ENCODE data around the gene TRIM72.
"Not testable (repeated sequence)": the region's sequence is repeated elsewhere in the genome, so short reads cannot be mapped to it uniquely, and the experiment has no call there.

TRIM72 gene

GRCh38 chr16:31269541-31269940 lies 55.6 kb downstream of the TRIM72 start:
- Histone ChIP-seq H3K9ac (ENCODE audit: low read depth, low read length, poor library complexity, severe bottlenecking) (no peak overlapping the region), H3K4me2 (ENCODE audit: low read depth, low read length, poor library complexity, severe bottlenecking) (no peak overlapping the region), H3K4me3 (ENCODE audit: low read length, poor library complexity, severe bottlenecking) (no peak overlapping the region), H2AFZ (ENCODE audit: low read length) (no peak overlapping the region), H3K27me3 (ENCODE audit: insufficient read depth, low read length, poor library complexity, severe bottlenecking) (no peaks in the 10 kb centered on the region), H3K9me3 (ENCODE audit: insufficient read depth, low read depth, low read length) (no peaks in the 10 kb centered on the region), H3K4me1 (ENCODE audit: insufficient read depth, low read length, poor library complexity, severe bottlenecking) (no peaks in the 10 kb centered on the region), H3K36me3 (ENCODE audit: insufficient read depth, low read length) (no peaks in the 10 kb centered on the region), H3K79me2 (ENCODE audit: insufficient read depth, low read length) (no peaks in the 10 kb centered on the region), H3F3A (ENCODE audit: low read depth) (no peaks in the 10 kb centered on the region), H4K20me1 (ENCODE audit: insufficient read depth, low read length, poor library complexity, severe bottlenecking) (no peaks in the 10 kb centered on the region), H3K9me2 (replicated peaks; ENCODE audit: low read depth, low read length) (no peaks in the 10 kb centered on the region)
- TF ChIP-seq, protein P1, sequence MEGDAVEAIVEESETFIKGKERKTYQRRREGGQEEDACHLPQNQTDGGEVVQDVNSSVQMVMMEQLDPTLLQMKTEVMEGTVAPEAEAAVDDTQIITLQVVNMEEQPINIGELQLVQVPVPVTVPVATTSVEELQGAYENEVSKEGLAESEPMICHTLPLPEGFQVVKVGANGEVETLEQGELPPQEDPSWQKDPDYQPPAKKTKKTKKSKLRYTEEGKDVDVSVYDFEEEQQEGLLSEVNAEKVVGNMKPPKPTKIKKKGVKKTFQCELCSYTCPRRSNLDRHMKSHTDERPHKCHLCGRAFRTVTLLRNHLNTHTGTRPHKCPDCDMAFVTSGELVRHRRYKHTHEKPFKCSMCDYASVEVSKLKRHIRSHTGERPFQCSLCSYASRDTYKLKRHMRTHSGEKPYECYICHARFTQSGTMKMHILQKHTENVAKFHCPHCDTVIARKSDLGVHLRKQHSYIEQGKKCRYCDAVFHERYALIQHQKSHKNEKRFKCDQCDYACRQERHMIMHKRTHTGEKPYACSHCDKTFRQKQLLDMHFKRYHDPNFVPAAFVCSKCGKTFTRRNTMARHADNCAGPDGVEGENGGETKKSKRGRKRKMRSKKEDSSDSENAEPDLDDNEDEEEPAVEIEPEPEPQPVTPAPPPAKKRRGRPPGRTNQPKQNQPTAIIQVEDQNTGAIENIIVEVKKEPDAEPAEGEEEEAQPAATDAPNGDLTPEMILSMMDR (conservative IDR thresholded peaks at IDR 0.05; ENCODE audit: low read length): no peak
- no peak for TF ChIP-seq EZH2phosphoT487 (IDR thresholded peaks at IDR 0.05; ENCODE audit: borderline replicate concordance)

GRCh38 chr16:31269973-31270372 lies 56.1 kb downstream of the TRIM72 start:
- H3K36me3 ChIP-seq (ENCODE audit: insufficient read depth, low read length): not testable (repeated sequence)

GRCh38 chr16:31270795-31271194 lies 56.9 kb downstream of the TRIM72 start:
- Histone ChIP-seq H3K79me2 (ENCODE audit: insufficient read depth, low read length) (no peaks in the 10 kb centered on the region), H3K9me3 (ENCODE audit: insufficient read depth, low read depth, low read length) (no peaks in the 10 kb centered on the region), H3K9ac (ENCODE audit: low read depth, low read length, poor library complexity, severe bottlenecking) (no peak overlapping the region), H3K36me3 (ENCODE audit: insufficient read depth, low read length) (no peaks in the 10 kb centered on the region), H3K9me2 (replicated peaks; ENCODE audit: low read depth, low read length) (no peaks in the 10 kb centered on the region), H3F3A (ENCODE audit: low read depth) (no peaks in the 10 kb centered on the region), H3K27me3 (ENCODE audit: insufficient read depth, low read length, poor library complexity, severe bottlenecking) (no peaks in the 10 kb centered on the region), H2AFZ (ENCODE audit: low read length) (no peak overlapping the region), H3K4me2 (ENCODE audit: low read depth, low read length, poor library complexity, severe bottlenecking) (no peak overlapping the region), H3K4me1 (ENCODE audit: insufficient read depth, low read length, poor library complexity, severe bottlenecking) (no peaks in the 10 kb centered on the region), H4K20me1 (ENCODE audit: insufficient read depth, low read length, poor library complexity, severe bottlenecking) (no peaks in the 10 kb centered on the region), H3K4me3 (ENCODE audit: low read length, poor library complexity, severe bottlenecking) (no peak overlapping the region)
- TF ChIP-seq EZH2phosphoT487 (IDR thresholded peaks at IDR 0.05; ENCODE audit: borderline replicate concordance): no peak
- TF ChIP-seq, protein P1 (conservative IDR thresholded peaks at IDR 0.05; ENCODE audit: low read length): no peak

More at GRCh38 chr16:31269973-31270372, 56.1 kb downstream of the TRIM72 start:
- H3K4me2 ChIP-seq (ENCODE audit: low read depth, low read length, poor library complexity, severe bottlenecking); H2AFZ ChIP-seq (ENCODE audit: low read length); H3K4me3 ChIP-seq (ENCODE audit: low read length, poor library complexity, severe bottlenecking); H3K27me3 ChIP-seq (ENCODE audit: insufficient read depth, low read length, poor library complexity, severe bottlenecking); H4K20me1 ChIP-seq (ENCODE audit: insufficient read depth, low read length, poor library complexity, severe bottlenecking); H3K4me1 ChIP-seq (ENCODE audit: insufficient read depth, low read length, poor library complexity, severe bottlenecking); H3K9me2 ChIP-seq (replicated peaks; ENCODE audit: low read depth, low read length); H3K9me3 ChIP-seq (ENCODE audit: insufficient read depth, low read depth, low read length); H3K9ac ChIP-seq (ENCODE audit: low read depth, low read length, poor library complexity, severe bottlenecking); H3K79me2 ChIP-seq (ENCODE audit: insufficient read depth, low read length); H3F3A ChIP-seq (ENCODE audit: low read depth): not testable (repeated sequence)

DNA sequence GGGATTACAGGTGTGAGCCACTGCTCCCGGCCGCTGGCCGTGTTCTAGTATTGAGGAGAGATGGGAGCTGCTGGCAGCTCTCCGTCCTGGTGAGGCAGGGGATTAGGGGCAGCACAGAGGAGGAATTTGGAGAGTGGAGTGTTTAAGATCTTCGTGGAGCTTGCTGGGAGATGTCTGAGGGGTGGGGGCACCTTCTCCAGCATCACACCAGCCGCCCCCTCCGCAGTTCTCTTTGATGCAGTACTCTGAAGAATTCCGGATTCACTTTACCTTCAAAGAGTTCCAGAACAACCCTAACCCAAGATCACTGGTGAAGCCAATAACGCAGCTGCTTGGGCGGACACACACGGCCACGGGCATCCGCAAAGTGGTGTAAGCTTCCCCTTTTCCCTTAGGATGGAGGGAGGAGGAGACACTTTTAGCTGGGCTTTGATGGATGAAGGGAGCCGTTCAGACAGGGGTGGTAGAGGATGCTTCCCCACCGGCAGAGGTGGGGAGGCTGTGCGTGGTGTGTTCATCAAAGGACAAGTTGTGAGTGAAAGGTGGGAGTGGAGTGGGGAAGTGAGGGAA lies 57.8 kb downstream of the TRIM72 start:
- Histone ChIP-seq H3K9me2 (replicated peaks; ENCODE audit: low read depth, low read length) (no peaks in the 10 kb centered on the region), H2AFZ (ENCODE audit: low read length) (no peak overlapping the region), H3K36me3 (ENCODE audit: insufficient read depth, low read length) (no peaks in the 10 kb centered on the region), H4K20me1 (ENCODE audit: insufficient read depth, low read length, poor library complexity, severe bottlenecking) (no peaks in the 10 kb centered on the region), H3K27me3 (ENCODE audit: insufficient read depth, low read length, poor library complexity, severe bottlenecking) (no peaks in the 10 kb centered on the region), H3K79me2 (ENCODE audit: insufficient read depth, low read length) (no peaks in the 10 kb centered on the region), H3K4me1 (ENCODE audit: insufficient read depth, low read length, poor library complexity, severe bottlenecking) (no peaks in the 10 kb centered on the region), H3K9ac (ENCODE audit: low read depth, low read length, poor library complexity, severe bottlenecking) (no peak overlapping the region), H3F3A (ENCODE audit: low read depth) (no peaks in the 10 kb centered on the region), H3K4me2 (ENCODE audit: low read depth, low read length, poor library complexity, severe bottlenecking) (no peak overlapping the region), H3K9me3 (ENCODE audit: insufficient read depth, low read depth, low read length) (no peaks in the 10 kb centered on the region), H3K4me3 (ENCODE audit: low read length, poor library complexity, severe bottlenecking) (no peak overlapping the region)
- TF ChIP-seq, protein P1 (conservative IDR thresholded peaks at IDR 0.05; ENCODE audit: low read length): no peak
- no peak for TF ChIP-seq EZH2phosphoT487 (IDR thresholded peaks at IDR 0.05; ENCODE audit: borderline replicate concordance)
